ENCODE data around the gene SSH3.

Gene SSH3

DNA sequence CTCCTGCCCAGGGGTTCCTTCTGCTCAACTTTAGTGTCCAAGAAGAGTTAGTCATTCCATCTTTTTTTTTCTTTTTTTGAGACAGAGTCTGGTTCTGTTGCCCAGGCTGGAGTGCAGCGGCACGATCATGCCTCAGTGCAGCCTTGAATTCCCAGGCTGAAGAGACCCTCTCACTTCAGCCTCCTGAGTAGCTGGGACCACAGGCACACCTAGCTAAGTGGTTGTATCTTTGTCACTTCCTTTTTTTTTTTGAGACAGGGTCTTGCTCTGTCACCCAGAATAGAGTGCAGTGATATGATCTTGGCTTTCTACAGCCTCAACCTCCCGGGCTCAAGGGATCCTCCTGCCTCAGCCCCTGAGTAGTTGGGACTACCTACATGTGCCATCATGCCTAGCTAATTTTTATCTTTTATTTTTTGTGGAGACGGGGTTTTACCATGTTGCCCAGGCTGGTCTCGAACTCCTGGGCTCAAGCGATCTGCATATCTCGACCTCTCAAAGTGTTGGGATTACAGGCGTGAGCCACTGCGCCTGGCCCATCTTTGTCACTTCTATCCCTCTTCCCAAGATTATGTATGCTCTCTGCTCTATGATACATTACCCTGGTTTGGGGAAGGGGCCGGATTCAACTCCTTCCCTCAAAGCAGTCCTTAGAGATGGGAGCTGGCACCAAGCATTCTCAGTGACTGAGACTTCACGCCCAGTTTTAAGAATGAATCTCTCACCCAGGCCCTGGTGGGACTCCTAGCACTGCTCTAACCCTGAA lies 10.0 kb downstream of the SSH3 start:
- Histone ChIP-seq H3K36me3 (ENCODE audit: low read length) (no peaks in the 10 kb centered on the region), H4K20me1 (ENCODE audit: low read depth, low read length) (no peaks in the 10 kb centered on the region), H3K79me2 (ENCODE audit: insufficient read depth, low read length) (no peaks in the 10 kb centered on the region), H3K9me2 (replicated peaks; ENCODE audit: insufficient read depth, low read length) (no peaks in the 10 kb centered on the region), H3K4me3 (ENCODE audit: insufficient read depth, low read length, poor library complexity, severe bottlenecking) (no peak overlapping the region), H3K9ac (ENCODE audit: low read length) (no peak overlapping the region), H3K27me3 (ENCODE audit: low read length) (no peaks in the 10 kb centered on the region), H3F3A (ENCODE audit: insufficient read depth) (peaks cover 5% of the 10 kb centered on the region; the same call in 1 of the 2 replicates), H2AFZ (ENCODE audit: low read depth, low read length, severe bottlenecking) (no peak overlapping the region), H3K9me3 (ENCODE audit: insufficient read depth, low read length) (no peaks in the 10 kb centered on the region), H3K27ac (ENCODE audit: low read depth, low read length) (no peak overlapping the region), H3K4me2 (ENCODE audit: low read depth, low read length, poor library complexity, severe bottlenecking) (no peak overlapping the region)
- TF ChIP-seq, protein P1, sequence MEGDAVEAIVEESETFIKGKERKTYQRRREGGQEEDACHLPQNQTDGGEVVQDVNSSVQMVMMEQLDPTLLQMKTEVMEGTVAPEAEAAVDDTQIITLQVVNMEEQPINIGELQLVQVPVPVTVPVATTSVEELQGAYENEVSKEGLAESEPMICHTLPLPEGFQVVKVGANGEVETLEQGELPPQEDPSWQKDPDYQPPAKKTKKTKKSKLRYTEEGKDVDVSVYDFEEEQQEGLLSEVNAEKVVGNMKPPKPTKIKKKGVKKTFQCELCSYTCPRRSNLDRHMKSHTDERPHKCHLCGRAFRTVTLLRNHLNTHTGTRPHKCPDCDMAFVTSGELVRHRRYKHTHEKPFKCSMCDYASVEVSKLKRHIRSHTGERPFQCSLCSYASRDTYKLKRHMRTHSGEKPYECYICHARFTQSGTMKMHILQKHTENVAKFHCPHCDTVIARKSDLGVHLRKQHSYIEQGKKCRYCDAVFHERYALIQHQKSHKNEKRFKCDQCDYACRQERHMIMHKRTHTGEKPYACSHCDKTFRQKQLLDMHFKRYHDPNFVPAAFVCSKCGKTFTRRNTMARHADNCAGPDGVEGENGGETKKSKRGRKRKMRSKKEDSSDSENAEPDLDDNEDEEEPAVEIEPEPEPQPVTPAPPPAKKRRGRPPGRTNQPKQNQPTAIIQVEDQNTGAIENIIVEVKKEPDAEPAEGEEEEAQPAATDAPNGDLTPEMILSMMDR (IDR thresholded peaks at IDR 0.05; ENCODE audit: insufficient read depth, low read length, poor library complexity, severe bottlenecking) = no peak
- TF ChIP-seq EZH2phosphoT487 (conservative IDR thresholded peaks at IDR 0.05; ENCODE audit: low read length) = no peak

DNA sequence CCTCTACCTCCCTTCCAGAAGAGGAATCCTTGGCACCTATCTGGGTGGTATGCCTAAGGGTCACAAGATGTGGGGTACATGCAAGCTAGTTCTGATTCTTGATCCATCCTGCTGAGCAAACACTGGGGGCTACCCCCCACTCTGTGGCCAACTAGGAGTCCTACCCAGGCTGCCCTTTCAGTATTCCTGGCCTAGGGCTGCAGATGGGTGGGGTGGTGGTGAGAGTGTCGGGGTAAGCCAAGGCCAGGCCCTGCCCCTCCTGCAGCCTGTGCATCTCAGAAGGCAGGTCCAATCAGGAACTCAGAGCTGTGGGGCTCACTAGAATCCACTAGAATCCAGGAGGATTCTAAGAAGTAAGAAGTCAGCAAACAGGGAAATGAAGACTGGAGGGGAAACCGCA lies 10.9 kb downstream of the SSH3 start:
- no peaks in the 10 kb centered on the region for H4K20me1 ChIP-seq (ENCODE audit: low read depth, low read length)
- peaks cover 5% of the 10 kb centered on the region; the same call in 1 of the 2 replicates for H3F3A ChIP-seq (ENCODE audit: insufficient read depth)
- H3K9me2 ChIP-seq (replicated peaks; ENCODE audit: insufficient read depth, low read length) = no peaks in the 10 kb centered on the region
- H3K9me3 ChIP-seq (ENCODE audit: insufficient read depth, low read length) = no peaks in the 10 kb centered on the region
- no peaks in the 10 kb centered on the region for H3K79me2 ChIP-seq (ENCODE audit: insufficient read depth, low read length)
- no peaks in the 10 kb centered on the region for H3K36me3 ChIP-seq (ENCODE audit: low read length)
- no peak overlapping the region for H3K4me3 ChIP-seq (ENCODE audit: insufficient read depth, low read length, poor library complexity, severe bottlenecking)
- no peak overlapping the region for H3K9ac ChIP-seq (ENCODE audit: low read length)
- no peak for TF ChIP-seq EZH2phosphoT487 (conservative IDR thresholded peaks at IDR 0.05; ENCODE audit: low read length)
- TF ChIP-seq, protein P1 (IDR thresholded peaks at IDR 0.05; ENCODE audit: insufficient read depth, low read length, poor library complexity, severe bottlenecking) = no peak
- no peak overlapping the region for H2AFZ ChIP-seq (ENCODE audit: low read depth, low read length, severe bottlenecking)
- H3K27ac ChIP-seq (ENCODE audit: low read depth, low read length) = no peak overlapping the region
- H3K4me2 ChIP-seq (ENCODE audit: low read depth, low read length, poor library complexity, severe bottlenecking) = no peak overlapping the region
- H3K27me3 ChIP-seq (ENCODE audit: low read length) = no peaks in the 10 kb centered on the region

GRCh38 chr11:67315325-67315909 lies 12.1 kb downstream of the SSH3 start:
- Histone ChIP-seq H3K9me2 (replicated peaks; ENCODE audit: insufficient read depth, low read length) (no peaks in the 10 kb centered on the region), H3K9me3 (ENCODE audit: insufficient read depth, low read length) (no peaks in the 10 kb centered on the region), H3F3A (ENCODE audit: insufficient read depth) (peaks cover 5% of the 10 kb centered on the region; the same call in 1 of the 2 replicates), H3K9ac (ENCODE audit: low read length) (no peak overlapping the region), H3K36me3 (ENCODE audit: low read length) (no peaks in the 10 kb centered on the region), H3K4me3 (ENCODE audit: insufficient read depth, low read length, poor library complexity, severe bottlenecking) (no peak overlapping the region), H2AFZ (ENCODE audit: low read depth, low read length, severe bottlenecking) (no peak overlapping the region), H3K27me3 (ENCODE audit: low read length) (no peaks in the 10 kb centered on the region), H3K79me2 (ENCODE audit: insufficient read depth, low read length) (no peaks in the 10 kb centered on the region), H4K20me1 (ENCODE audit: low read depth, low read length) (no peaks in the 10 kb centered on the region), H3K4me2 (ENCODE audit: low read depth, low read length, poor library complexity, severe bottlenecking) (no peak overlapping the region), H3K27ac (ENCODE audit: low read depth, low read length) (no peak overlapping the region)
- TF ChIP-seq EZH2phosphoT487 (conservative IDR thresholded peaks at IDR 0.05; ENCODE audit: low read length) = no peak

- no peaks in the 10 kb centered on the region for H3K36me3 ChIP-seq (ENCODE audit: low read length)
- H3K27me3 ChIP-seq (ENCODE audit: low read length) = no peaks in the 10 kb centered on the region
- H4K20me1 ChIP-seq (ENCODE audit: low read depth, low read length) = no peaks in the 10 kb centered on the region
- TF ChIP-seq, protein P1 (IDR thresholded peaks at IDR 0.05; ENCODE audit: insufficient read depth, low read length, poor library complexity, severe bottlenecking) = no peak
- no peak for TF ChIP-seq EZH2phosphoT487 (conservative IDR thresholded peaks at IDR 0.05; ENCODE audit: low read length)
- H3K4me2 ChIP-seq (ENCODE audit: low read depth, low read length, poor library complexity, severe bottlenecking) = peak overlapping the region; percentile 84
- peak overlapping the region; percentile 75 for H3K4me3 ChIP-seq (ENCODE audit: insufficient read depth, low read length, poor library complexity, severe bottlenecking)
- peak overlapping the region; percentile 79 for H3K9ac ChIP-seq (ENCODE audit: low read length)
- no peaks in the 10 kb centered on the region for H3K79me2 ChIP-seq (ENCODE audit: insufficient read depth, low read length)
- no peaks in the 10 kb centered on the region for H3K9me3 ChIP-seq (ENCODE audit: insufficient read depth, low read length)
- H3K27ac ChIP-seq (ENCODE audit: low read depth, low read length) = peak overlapping the region; percentile 86
- no peaks in the 10 kb centered on the region for H3K9me2 ChIP-seq (replicated peaks; ENCODE audit: insufficient read depth, low read length)
- peaks cover 5% of the 10 kb centered on the region; the same call in 1 of the 2 replicates for H3F3A ChIP-seq (ENCODE audit: insufficient read depth)
- H2AFZ ChIP-seq (ENCODE audit: low read depth, low read length, severe bottlenecking) = peak overlapping the region; percentile 88
Observed at GRCh38 chr11:67316882-67317204, 13.5 kb downstream of the SSH3 start.

Data from SU-DHL-6 (cell line).